OCI-LY3 (cell line): ENCODE measurements around the gene CSKMT.

Source experiments
- H2AFZ ChIP-seq: fragments of 200-600, 300-600 bp; shearing (Covaris generic); 2 replicates; pipeline ENCODE4 v1.6.0; 2014; ENCODE audit warnings: antibody characterized with exemption, low read depth, low read length
- H3K27ac ChIP-seq: fragments of 200-600, 300-600 bp; sonication (generic); 2 replicates; pipeline ENCODE4 v1.5.1; 2014; ENCODE audit warnings: mild to moderate bottlenecking, low read length, moderate library complexity, mixed read lengths
- H3K27me3 ChIP-seq: fragments of 200-600, 300-600 bp; sonication (generic); 2 replicates; pipeline ENCODE4 v1.6.1; 2014; ENCODE audit warnings: low read depth, low read length, mixed read lengths
- H3K36me3 ChIP-seq: fragments of 200-600, 300-600 bp; sonication (generic); replicated peaks from 2 replicates; pipeline ENCODE3; 2014; ENCODE audit warnings: low read depth, low read length, mixed read lengths
- H3K4me1 ChIP-seq: fragments of 300-600, 200-600 bp; sonication (generic); 2 replicates; pipeline ENCODE4 v1.6.1; 2014; ENCODE audit warnings: low read length, mixed read lengths
- H3K4me2 ChIP-seq: fragments of 200-600, 300-600 bp; sonication (generic); 2 replicates; pipeline ENCODE4 v1.6.1; 2014; ENCODE audit warnings: low read length, mixed read lengths
- H3K4me3 ChIP-seq: fragments of 300-600, 200-600 bp; sonication (generic); 2 replicates; pipeline ENCODE4 v1.5.1; 2014; ENCODE audit warnings: antibody characterized with exemption, mild to moderate bottlenecking, low read length, moderate library complexity
- H3K79me2 ChIP-seq: fragments of 300-600, 200-600 bp; shearing (Covaris generic); 2 replicates; pipeline ENCODE4 v1.6.1; 2014; ENCODE audit warnings: mild to moderate bottlenecking, low read length, mixed read lengths
- H3K9ac ChIP-seq: fragments of 300-600, 200-600 bp; shearing (Covaris generic); 2 replicates; pipeline ENCODE4 v1.6.0; 2014; ENCODE audit warnings: mild to moderate bottlenecking, low read length, moderate library complexity
- H3K9me3 ChIP-seq: fragments of 200-600, 300-600 bp; shearing (Covaris generic); 2 replicates; pipeline ENCODE4 v1.6.1; 2014; ENCODE audit warnings: low read length, mixed read lengths; ENCODE audit not compliant: insufficient read depth
- H4K20me1 ChIP-seq: fragments of 200-600, 300-600 bp; sonication (generic); 2 replicates; pipeline ENCODE4 v1.6.1; 2016; ENCODE audit warnings: low read length, mixed read lengths; ENCODE audit not compliant: insufficient read depth
- EZH2phosphoT487 ChIP-seq: fragments of 200-600 bp; shearing (Covaris generic); IDR thresholded peaks from 2 replicates; pipeline ENCODE4 v1.6.1; 2018; ENCODE audit warnings: antibody characterized with exemption, mixed run types, low read depth
- TF ChIP-seq, protein P1 (sequence below): fragments of 200-600, 300-600 bp; sonication (generic); IDR thresholded peaks from 2 replicates; pipeline ENCODE4 v1.5.1; 2014; ENCODE audit warnings: antibody characterized with exemption, low read length, low read depth

The CSKMT gene

DNA sequence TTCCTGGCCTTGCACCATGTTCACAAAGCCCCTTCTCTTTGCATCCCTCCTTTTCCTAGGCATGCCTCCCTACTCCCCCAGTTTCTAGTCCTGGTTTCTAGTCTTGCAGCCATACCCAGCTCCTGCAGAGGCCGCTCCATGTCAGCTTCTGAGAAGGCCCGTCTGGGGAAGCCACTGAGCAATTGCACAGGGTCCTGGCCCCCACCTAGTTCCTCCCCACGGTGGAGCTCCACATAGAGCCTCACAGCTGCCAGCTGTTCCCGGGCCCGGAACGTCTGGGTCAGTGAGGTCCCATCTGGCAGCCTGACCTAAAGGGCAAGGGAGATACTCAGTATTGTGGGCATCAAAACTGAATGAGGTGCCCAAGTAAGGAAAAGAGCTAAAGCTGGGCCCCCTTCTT lies 11.6 kb downstream of the CSKMT start:
- no peak for TF ChIP-seq EZH2phosphoT487
- TF ChIP-seq, protein P1, sequence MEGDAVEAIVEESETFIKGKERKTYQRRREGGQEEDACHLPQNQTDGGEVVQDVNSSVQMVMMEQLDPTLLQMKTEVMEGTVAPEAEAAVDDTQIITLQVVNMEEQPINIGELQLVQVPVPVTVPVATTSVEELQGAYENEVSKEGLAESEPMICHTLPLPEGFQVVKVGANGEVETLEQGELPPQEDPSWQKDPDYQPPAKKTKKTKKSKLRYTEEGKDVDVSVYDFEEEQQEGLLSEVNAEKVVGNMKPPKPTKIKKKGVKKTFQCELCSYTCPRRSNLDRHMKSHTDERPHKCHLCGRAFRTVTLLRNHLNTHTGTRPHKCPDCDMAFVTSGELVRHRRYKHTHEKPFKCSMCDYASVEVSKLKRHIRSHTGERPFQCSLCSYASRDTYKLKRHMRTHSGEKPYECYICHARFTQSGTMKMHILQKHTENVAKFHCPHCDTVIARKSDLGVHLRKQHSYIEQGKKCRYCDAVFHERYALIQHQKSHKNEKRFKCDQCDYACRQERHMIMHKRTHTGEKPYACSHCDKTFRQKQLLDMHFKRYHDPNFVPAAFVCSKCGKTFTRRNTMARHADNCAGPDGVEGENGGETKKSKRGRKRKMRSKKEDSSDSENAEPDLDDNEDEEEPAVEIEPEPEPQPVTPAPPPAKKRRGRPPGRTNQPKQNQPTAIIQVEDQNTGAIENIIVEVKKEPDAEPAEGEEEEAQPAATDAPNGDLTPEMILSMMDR, result no peak
- H3K4me1 ChIP-seq, result peaks cover 28% of the 10 kb centered on the region
- no peak overlapping the region for H3K4me2 ChIP-seq

DNA sequence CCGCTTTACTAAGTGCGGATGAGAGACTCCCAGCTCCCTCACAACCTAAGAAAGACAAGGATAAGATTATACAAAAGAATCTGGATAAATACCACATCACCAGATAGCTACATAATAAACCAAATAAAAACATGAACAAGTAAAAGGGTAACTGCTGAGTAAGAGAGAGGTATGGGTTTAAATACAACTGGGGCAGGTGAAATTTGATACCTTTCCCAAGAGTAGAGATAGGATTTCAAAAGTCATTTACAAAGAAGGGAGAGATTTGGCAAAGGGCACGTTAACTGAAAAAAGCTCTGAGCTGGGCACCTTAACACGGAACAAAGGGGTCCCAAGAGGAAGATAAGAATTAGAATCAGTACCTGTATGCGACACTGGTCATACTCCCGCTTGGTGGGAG lies 12.0 kb downstream of the CSKMT start:
- Histone ChIP-seq H3K36me3 (peaks cover 29% of the 10 kb centered on the region), H3K4me2 (no peak overlapping the region), H3K4me1 (peaks cover 28% of the 10 kb centered on the region), H3K79me2 (peaks cover 53% of the 10 kb centered on the region), H3K4me3 (no peak overlapping the region), H3K9me3 (no peaks in the 10 kb centered on the region), H2AFZ (no peak overlapping the region), H3K9ac (no peak overlapping the region), H3K27me3 (no peaks in the 10 kb centered on the region), H4K20me1 (no peaks in the 10 kb centered on the region), H3K27ac (no peak overlapping the region)
- TF ChIP-seq, protein P1, result no peak
- TF ChIP-seq EZH2phosphoT487, result no peak

More for the DNA sequence above, 11.6 kb downstream of the CSKMT start:
- Histone ChIP-seq H3K27me3 (no peaks in the 10 kb centered on the region), H3K36me3 (peaks cover 29% of the 10 kb centered on the region), H3K9me3 (no peaks in the 10 kb centered on the region), H2AFZ (no peak overlapping the region), H3K4me3 (no peak overlapping the region), H3K27ac (no peak overlapping the region), H3K79me2 (peaks cover 58% of the 10 kb centered on the region), H4K20me1 (no peaks in the 10 kb centered on the region), H3K9ac (no peak overlapping the region)

DNA sequence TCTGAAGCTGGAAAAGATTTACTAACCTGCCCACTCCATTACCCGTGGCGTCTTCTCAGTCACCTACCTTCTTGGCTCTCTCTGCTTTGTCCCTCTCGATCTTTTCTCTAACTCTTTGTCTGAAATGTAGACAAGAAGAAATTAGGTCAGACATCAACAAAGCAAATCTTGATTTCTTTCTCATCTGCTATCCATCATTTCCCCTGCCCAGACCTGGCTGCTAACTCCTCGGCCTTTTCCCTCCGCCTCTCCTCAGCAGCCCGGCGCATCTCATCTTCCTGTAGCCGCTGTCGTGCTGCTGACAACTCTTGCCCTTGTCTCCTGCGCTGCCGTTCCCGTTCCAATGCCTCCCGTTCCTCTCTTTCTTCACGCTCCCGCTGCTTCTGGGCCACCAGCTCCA lies 12.6 kb downstream of the CSKMT start:
- peak overlapping the region; percentile 97 for H3K4me3 ChIP-seq
- H3K9ac ChIP-seq, result peak overlapping the region; percentile 89; the same call in 1 of the 2 replicates
- H3K4me2 ChIP-seq, result peak overlapping the region; percentile 97
- no peaks in the 10 kb centered on the region for H3K9me3 ChIP-seq
- peaks cover 29% of the 10 kb centered on the region for H3K36me3 ChIP-seq
- no peak overlapping the region for H3K27ac ChIP-seq
- H3K79me2 ChIP-seq, result peaks cover 48% of the 10 kb centered on the region
- TF ChIP-seq EZH2phosphoT487, result no peak
- H3K4me1 ChIP-seq, result peaks cover 23% of the 10 kb centered on the region
- H3K27me3 ChIP-seq, result no peaks in the 10 kb centered on the region
- no peaks in the 10 kb centered on the region for H4K20me1 ChIP-seq
- H2AFZ ChIP-seq, result no peak overlapping the region

DNA sequence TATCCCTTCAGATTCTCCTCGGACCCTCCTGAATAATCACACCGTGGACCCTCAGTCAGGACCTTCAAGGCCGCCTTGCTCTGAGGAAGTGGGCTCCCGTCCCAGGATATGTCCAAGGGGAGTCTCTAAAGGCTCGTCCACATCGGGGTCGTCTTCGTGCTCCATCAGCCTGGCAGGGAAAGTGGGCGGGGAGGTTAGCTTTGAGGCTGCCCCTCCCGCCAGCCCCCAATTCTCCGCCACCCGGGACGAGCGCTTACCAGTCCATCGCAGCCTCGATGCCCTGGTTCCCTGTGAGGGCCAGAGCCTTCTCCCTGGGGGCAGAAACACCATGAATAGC lies 13.3 kb downstream of the CSKMT start:
- H4K20me1 ChIP-seq, result no peaks in the 10 kb centered on the region
- peak overlapping the region; percentile 97 for H3K4me3 ChIP-seq
- H3K4me2 ChIP-seq, result peak overlapping the region; percentile 97
- peaks cover 41% of the 10 kb centered on the region for H3K79me2 ChIP-seq
- H3K9me3 ChIP-seq, result no peaks in the 10 kb centered on the region
- peaks cover 24% of the 10 kb centered on the region for H3K36me3 ChIP-seq
- peak overlapping the region; percentile 74 for H3K27ac ChIP-seq
- peaks cover 19% of the 10 kb centered on the region for H3K4me1 ChIP-seq
- TF ChIP-seq EZH2phosphoT487, result no peak
- TF ChIP-seq, protein P1, result no peak
- peak overlapping the region; percentile 89 for H3K9ac ChIP-seq
- no peak overlapping the region for H2AFZ ChIP-seq
- no peaks in the 10 kb centered on the region for H3K27me3 ChIP-seq
